Parathyroid adenoma (tissue), 2 donors: ENCODE results near the gene GYPA.
"Not testable (repeated sequence)": the region's sequence is repeated elsewhere in the genome, so short reads cannot be mapped to it uniquely, and the experiment has no call there.

Source experiments
- H2AFZ ChIP-seq: fragments of 300-600 bp; sonication (generic); one replicate; pipeline ENCODE4 v1.7.0; 2017; ENCODE audit warnings: antibody characterized with exemption, mild to moderate bottlenecking
- H3K27ac ChIP-seq: fragments of 300-600 bp; sonication (generic); one replicate; pipeline ENCODE4 v1.7.0; 2017
- H3K27me3 ChIP-seq: fragments of 300-600 bp; sonication (generic); one replicate; pipeline ENCODE4 v1.7.0; 2017; ENCODE audit warnings: low read length; ENCODE audit not compliant: control insufficient read depth, insufficient read depth
- H3K36me3 ChIP-seq: fragments of 300-600 bp; sonication (generic); one replicate; pipeline ENCODE4 v1.7.0; 2017; ENCODE audit warnings: low read length; ENCODE audit not compliant: control insufficient read depth, insufficient read depth
- H3K4me1 ChIP-seq: fragments of 300-600 bp; sonication (generic); one replicate; pipeline ENCODE4 v1.7.0; 2017; ENCODE audit warnings: control low read depth
- H3K4me2 ChIP-seq: fragments of 300-600 bp; sonication (generic); one replicate; pipeline ENCODE4 v1.7.0; 2017; ENCODE audit warnings: low read length
- H3K4me3 ChIP-seq: fragments of 300-600 bp; sonication (generic); one replicate; pipeline ENCODE4 v1.7.0; 2017; ENCODE audit warnings: low read depth, low read length
- H3K79me2 ChIP-seq: fragments of 300-600 bp; sonication (generic); one replicate; pipeline ENCODE4 v1.7.0; 2017; ENCODE audit warnings: control low read depth
- H3K9ac ChIP-seq: fragments of 300-600 bp; sonication (generic); one replicate; pipeline ENCODE4 v1.7.0; 2017; ENCODE audit warnings: mild to moderate bottlenecking
- H3K9me3 ChIP-seq: fragments of 300-600 bp; sonication (generic); one replicate; pipeline ENCODE4 v1.7.0; 2017; ENCODE audit warnings: low read length; ENCODE audit not compliant: control insufficient read depth
- TF ChIP-seq, protein P1 (sequence below): fragments of 300-600 bp; sonication (generic); IDR thresholded peaks from one replicate; pipeline ENCODE4 v1.7.0; 2017; ENCODE audit warnings: antibody characterized with exemption, mild to moderate bottlenecking
- donor health status: primary hyperparathyroidism.

Gene GYPA

GRCh38 chr4:144171697-144172096, 31.2 kb upstream of the GYPA start:
- H2AFZ ChIP-seq, result no peak overlapping the region
- no peak overlapping the region for H3K9ac ChIP-seq
- no peaks in the 10 kb centered on the region for H3K9me3 ChIP-seq
- no peak overlapping the region for H3K27ac ChIP-seq
- H3K4me2 ChIP-seq, result no peak overlapping the region
- H3K79me2 ChIP-seq, result no peaks in the 10 kb centered on the region
- H3K27me3 ChIP-seq, result no peaks in the 10 kb centered on the region
- no peaks in the 10 kb centered on the region for H3K36me3 ChIP-seq
- H3K4me3 ChIP-seq, result no peak overlapping the region
- TF ChIP-seq, protein P1, sequence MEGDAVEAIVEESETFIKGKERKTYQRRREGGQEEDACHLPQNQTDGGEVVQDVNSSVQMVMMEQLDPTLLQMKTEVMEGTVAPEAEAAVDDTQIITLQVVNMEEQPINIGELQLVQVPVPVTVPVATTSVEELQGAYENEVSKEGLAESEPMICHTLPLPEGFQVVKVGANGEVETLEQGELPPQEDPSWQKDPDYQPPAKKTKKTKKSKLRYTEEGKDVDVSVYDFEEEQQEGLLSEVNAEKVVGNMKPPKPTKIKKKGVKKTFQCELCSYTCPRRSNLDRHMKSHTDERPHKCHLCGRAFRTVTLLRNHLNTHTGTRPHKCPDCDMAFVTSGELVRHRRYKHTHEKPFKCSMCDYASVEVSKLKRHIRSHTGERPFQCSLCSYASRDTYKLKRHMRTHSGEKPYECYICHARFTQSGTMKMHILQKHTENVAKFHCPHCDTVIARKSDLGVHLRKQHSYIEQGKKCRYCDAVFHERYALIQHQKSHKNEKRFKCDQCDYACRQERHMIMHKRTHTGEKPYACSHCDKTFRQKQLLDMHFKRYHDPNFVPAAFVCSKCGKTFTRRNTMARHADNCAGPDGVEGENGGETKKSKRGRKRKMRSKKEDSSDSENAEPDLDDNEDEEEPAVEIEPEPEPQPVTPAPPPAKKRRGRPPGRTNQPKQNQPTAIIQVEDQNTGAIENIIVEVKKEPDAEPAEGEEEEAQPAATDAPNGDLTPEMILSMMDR, result no peak
- no peaks in the 10 kb centered on the region for H3K4me1 ChIP-seq

- no peaks in the 10 kb centered on the region for H3K79me2 ChIP-seq
- TF ChIP-seq, protein P1, result no peak
- H2AFZ ChIP-seq, result no peak overlapping the region
- no peak overlapping the region for H3K9ac ChIP-seq
- H3K4me2 ChIP-seq, result no peak overlapping the region
- no peak overlapping the region for H3K4me3 ChIP-seq
- H3K27ac ChIP-seq, result no peak overlapping the region
- no peaks in the 10 kb centered on the region for H3K36me3 ChIP-seq
- no peaks in the 10 kb centered on the region for H3K9me3 ChIP-seq
- no peaks in the 10 kb centered on the region for H3K4me1 ChIP-seq
- no peaks in the 10 kb centered on the region for H3K27me3 ChIP-seq
These were observed 28.7 kb upstream of the GYPA start for GRCh38 chr4:144169211-144169610.

GRCh38 chr4:144154044-144154443, 13.5 kb upstream of the GYPA start:
- Histone ChIP-seq H3K4me1 (no peaks in the 10 kb centered on the region), H3K4me3 (no peak overlapping the region), H2AFZ (no peak overlapping the region), H3K36me3 (no peaks in the 10 kb centered on the region), H3K4me2 (no peak overlapping the region), H3K79me2 (no peaks in the 10 kb centered on the region), H3K27me3 (no peaks in the 10 kb centered on the region), H3K9me3 (no peaks in the 10 kb centered on the region), H3K9ac (no peak overlapping the region), H3K27ac (no peak overlapping the region)
- TF ChIP-seq, protein P1, result no peak

DNA sequence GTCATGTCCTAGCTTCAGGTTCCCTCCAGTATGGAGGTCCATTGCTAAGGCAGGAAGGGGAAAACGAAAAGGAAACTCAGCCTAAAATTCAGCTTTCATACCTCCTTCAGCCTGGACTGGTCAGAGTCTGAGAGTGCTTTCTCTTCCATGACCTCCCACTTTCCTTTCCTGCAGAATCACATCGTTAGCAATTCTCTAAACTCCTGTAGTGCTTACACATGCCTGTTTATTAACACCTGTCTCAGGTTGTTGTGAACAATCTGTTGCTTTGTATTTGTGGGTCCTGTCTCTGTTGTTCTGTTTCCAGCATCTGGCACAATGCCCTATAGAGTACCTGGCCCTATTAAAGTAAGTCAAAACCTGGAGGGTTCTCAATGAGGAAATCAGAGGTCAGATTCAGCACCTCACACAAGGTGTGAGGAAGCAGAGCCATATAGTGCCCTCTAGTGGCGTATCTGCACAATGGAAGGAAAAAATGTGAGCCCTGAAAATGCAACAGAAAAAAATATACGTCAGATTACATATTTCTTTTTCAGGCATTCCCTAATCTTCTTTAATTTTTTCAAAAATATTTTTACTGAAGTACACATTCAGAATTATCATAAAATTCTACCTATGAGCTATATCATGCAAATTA, 2.3 kb upstream of the GYPA start:
- TF ChIP-seq, protein P1, result peak; percentile 23
- H2AFZ ChIP-seq, H3K4me3 ChIP-seq, H3K27ac ChIP-seq, H3K9ac ChIP-seq, H3K27me3 ChIP-seq, H3K36me3 ChIP-seq, H3K9me3 ChIP-seq, H3K79me2 ChIP-seq, H3K4me2 ChIP-seq, H3K4me1 ChIP-seq: not testable (repeated sequence)

DNA sequence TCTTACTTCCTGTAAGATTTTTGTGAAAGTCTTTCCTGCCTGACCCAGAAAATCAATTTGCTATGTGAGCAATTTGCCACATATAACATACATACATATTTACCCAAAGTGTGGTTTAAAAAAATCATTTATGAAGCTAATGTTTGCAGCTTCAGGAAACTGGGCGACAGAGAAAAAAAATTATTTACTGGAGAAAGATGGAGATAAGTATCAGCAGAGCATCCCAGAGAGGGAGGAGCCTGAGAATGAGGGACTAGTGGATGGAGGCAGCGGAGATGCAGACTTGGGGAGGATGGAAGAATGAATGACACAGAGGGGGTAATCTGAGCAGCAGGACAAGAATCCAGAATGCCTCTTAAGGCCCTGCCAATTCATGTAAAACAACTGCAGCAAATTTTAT, 975 bp upstream of the GYPA start:
- H3K27ac ChIP-seq, result no peak overlapping the region
- TF ChIP-seq, protein P1, result no peak
- no peak overlapping the region for H3K4me3 ChIP-seq
- H3K79me2 ChIP-seq, result no peaks in the 10 kb centered on the region
- H3K36me3 ChIP-seq, result no peaks in the 10 kb centered on the region
- no peaks in the 10 kb centered on the region for H3K27me3 ChIP-seq
- no peak overlapping the region for H2AFZ ChIP-seq
- H3K9me3 ChIP-seq, result no peaks in the 10 kb centered on the region
- no peaks in the 10 kb centered on the region for H3K4me1 ChIP-seq
- no peak overlapping the region for H3K9ac ChIP-seq
- H3K4me2 ChIP-seq, result no peak overlapping the region

- not testable (repeated sequence) for H3K9me3 ChIP-seq, H3K79me2 ChIP-seq, H3K9ac ChIP-seq, H3K4me2 ChIP-seq, H3K27ac ChIP-seq, H2AFZ ChIP-seq, H3K36me3 ChIP-seq, H3K27me3 ChIP-seq, H3K4me1 ChIP-seq, H3K4me3 ChIP-seq
These were observed 527 bp downstream of the GYPA start for GRCh38 chr4:144139991-144140390.

DNA sequence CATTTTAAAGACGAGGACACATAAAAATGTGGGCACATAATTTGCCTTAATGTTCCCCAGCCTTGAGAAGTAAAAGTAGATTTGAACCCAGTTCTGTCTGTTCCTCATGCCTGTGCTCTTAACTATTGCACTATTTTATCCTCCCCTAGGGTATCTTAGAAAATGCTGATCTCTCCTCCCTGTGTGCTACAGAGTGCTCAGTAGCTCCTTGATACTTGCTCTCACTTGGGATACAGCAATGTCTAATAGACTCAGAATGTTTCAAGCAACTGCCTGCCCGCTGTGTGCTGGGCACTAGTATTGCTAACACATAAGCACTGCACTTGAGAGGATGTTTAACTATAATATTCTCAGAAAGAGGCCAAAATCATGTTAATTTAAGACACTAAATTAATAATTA, 971 bp downstream of the GYPA start:
- not testable (repeated sequence) for H3K36me3 ChIP-seq, H3K4me1 ChIP-seq, H3K27me3 ChIP-seq, H2AFZ ChIP-seq, H3K4me3 ChIP-seq, H3K27ac ChIP-seq, H3K79me2 ChIP-seq, H3K4me2 ChIP-seq, H3K9ac ChIP-seq, H3K9me3 ChIP-seq
